Measurements from ENCODE around the gene IQSEC1. TPM values are rescaled to one million over a fixed set of nuclear protein-coding genes. Genes with fewer than 3 reads are reported as not detected.
A peak's percentile ranks its signal among the peaks of the same experiment; 100 is the strongest.

The IQSEC1 gene
- total RNA-seq, 2 donors from 2014 or later = 22.7 to 24.5 TPM

GRCh38 chr3:13007251-13007941 lies 65.8 kb downstream of the IQSEC1 start:
- H3K9ac ChIP-seq (ENCODE audit: extremely low read depth, low read length, poor library complexity, severe bottlenecking) = no peak overlapping the region
- no peak overlapping the region for H3K27ac ChIP-seq (ENCODE audit: low read depth, low read length)
- Mint-ChIP-seq H3K36me3 (ENCODE audit: low read depth) (no peaks in the 10 kb centered on the region), H3K4me3 (no peak overlapping the region), H3K9me3 (no peaks in the 10 kb centered on the region), H3K27ac (no peak overlapping the region), H3K4me1 (peaks cover 31% of the 10 kb centered on the region), H3K27me3 (ENCODE audit: insufficient read depth) (peaks cover 3% of the 10 kb centered on the region)
- no peaks in the 10 kb centered on the region for H3K27me3 ChIP-seq (ENCODE audit: control insufficient read depth, insufficient read depth, low read length, poor library complexity, severe bottlenecking)
- H3K9me3 ChIP-seq (ENCODE audit: control insufficient read depth, low read length) = no peaks in the 10 kb centered on the region
- peaks cover 3% of the 10 kb centered on the region for H3K4me1 ChIP-seq (ENCODE audit: control insufficient read depth, insufficient read depth, low read length)
- 92 to 98% methylated on average over 6 to 16 of the region's 16 CpGs for WGBS, 2 experiments (ENCODE audit: insufficient coverage in 1 of 2, insufficient read length in 1 of 2)
- DNase-seq = no peak
- no peaks in the 10 kb centered on the region for H3K36me3 ChIP-seq (ENCODE audit: control insufficient read depth, insufficient read depth, low read length)
- TF ChIP-seq CTCF (conservative IDR thresholded peaks at IDR 0.05) = no peak
- H3K4me3 ChIP-seq (ENCODE audit: low read length) = no peak overlapping the region

- TF ChIP-seq CTCF (conservative IDR thresholded peaks at IDR 0.05) = no peak
- Mint-ChIP-seq H3K27ac (no peak overlapping the region), H3K36me3 (ENCODE audit: low read depth) (no peaks in the 10 kb centered on the region), H3K9me3 (no peaks in the 10 kb centered on the region), H3K4me3 (no peak overlapping the region), H3K27me3 (ENCODE audit: insufficient read depth) (peaks cover 3% of the 10 kb centered on the region), H3K4me1 (peaks cover 34% of the 10 kb centered on the region)
- 86 to 94% methylated on average over 11 to 17 of the region's 17 CpGs for WGBS, 2 experiments (ENCODE audit: insufficient coverage in 1 of 2, insufficient read length in 1 of 2)
- no peaks in the 10 kb centered on the region for H3K9me3 ChIP-seq (ENCODE audit: control insufficient read depth, low read length)
- H3K36me3 ChIP-seq (ENCODE audit: control insufficient read depth, insufficient read depth, low read length) = no peaks in the 10 kb centered on the region
- no peak overlapping the region for H3K9ac ChIP-seq (ENCODE audit: extremely low read depth, low read length, poor library complexity, severe bottlenecking)
- H3K27me3 ChIP-seq (ENCODE audit: control insufficient read depth, insufficient read depth, low read length, poor library complexity, severe bottlenecking) = no peaks in the 10 kb centered on the region
- no peak overlapping the region for H3K27ac ChIP-seq (ENCODE audit: low read depth, low read length)
- H3K4me3 ChIP-seq (ENCODE audit: low read length) = no peak overlapping the region
- no peak for DNase-seq
- H3K4me1 ChIP-seq (ENCODE audit: control insufficient read depth, insufficient read depth, low read length) = peaks cover 2% of the 10 kb centered on the region
Measured at GRCh38 chr3:13006216-13006990, 66.8 kb downstream of the IQSEC1 start.

- no peaks in the 10 kb centered on the region for H3K27me3 ChIP-seq (ENCODE audit: control insufficient read depth, insufficient read depth, low read length, poor library complexity, severe bottlenecking)
- H3K36me3 ChIP-seq (ENCODE audit: control insufficient read depth, insufficient read depth, low read length) = no peaks in the 10 kb centered on the region
- DNase-seq = no peak
- Mint-ChIP-seq H3K4me3 (no peak overlapping the region), H3K27ac (no peak overlapping the region), H3K9me3 (no peaks in the 10 kb centered on the region), H3K27me3 (ENCODE audit: insufficient read depth) (peaks cover 4% of the 10 kb centered on the region), H3K4me1 (peaks cover 27% of the 10 kb centered on the region), H3K36me3 (ENCODE audit: low read depth) (no peaks in the 10 kb centered on the region)
- peak overlapping the region; percentile 38 for H3K27ac ChIP-seq (ENCODE audit: low read depth, low read length)
- WGBS, 2 experiments (ENCODE audit: insufficient coverage in 1 of 2, insufficient read length in 1 of 2) = 83 to 93% methylated on average over 2 to 5 of the region's 5 CpGs
- TF ChIP-seq CTCF (conservative IDR thresholded peaks at IDR 0.05) = no peak
- H3K4me3 ChIP-seq (ENCODE audit: low read length) = no peak overlapping the region
- no peaks in the 10 kb centered on the region for H3K4me1 ChIP-seq (ENCODE audit: control insufficient read depth, insufficient read depth, low read length)
- no peaks in the 10 kb centered on the region for H3K9me3 ChIP-seq (ENCODE audit: control insufficient read depth, low read length)
- H3K9ac ChIP-seq (ENCODE audit: extremely low read depth, low read length, poor library complexity, severe bottlenecking) = no peak overlapping the region
Measured at GRCh38 chr3:13005301-13005700, 67.9 kb downstream of the IQSEC1 start.
